K562 (cell line): Measurements from ENCODE around the gene MMP24OS. TPM values are rescaled to one million over a fixed set of nuclear protein-coding genes. Genes with fewer than 3 reads are reported as not detected.
A peak's percentile ranks its signal among the peaks of the same experiment; 100 is the strongest.

ENCODE experiments used
- CBX5 ChIP-seq: IDR thresholded peaks from 2 replicates; pipeline ENCODE4 v1.6.1; 2014; ENCODE audit warnings: low read depth, borderline replicate concordance
- CBX8 ChIP-seq: fragments of 200-600 bp; sonication (generic); IDR thresholded peaks from 2 replicates; pipeline ENCODE4 v1.6.1; 2012; ENCODE audit warnings: borderline replicate concordance, mixed run types, low read depth, mild to moderate bottlenecking, moderate library complexity, mixed read lengths, low read length, control low read depth, inconsistent platforms; ENCODE audit not compliant: poor library complexity, severe bottlenecking; ENCODE audit errors: extremely low read depth
- GATAD2B ChIP-seq: fragments of 450-650 bp; IDR thresholded peaks from 2 replicates; pipeline ENCODE4 v1.6.1; 2017; ENCODE audit warnings: mild to moderate bottlenecking, borderline replicate concordance
- HDAC2 ChIP-seq: fragments of 450-650 bp; IDR thresholded peaks from 2 replicates; pipeline ENCODE4 v1.6.1; 2016; ENCODE audit warnings: mild to moderate bottlenecking
- LEF1 ChIP-seq: fragments of 450-650 bp; IDR thresholded peaks from 2 replicates; pipeline ENCODE4 v1.6.1; 2016; ENCODE audit warnings: mild to moderate bottlenecking
- MEIS2 ChIP-seq: fragments of 450-650 bp; IDR thresholded peaks from 2 replicates; pipeline ENCODE4 v1.6.1; 2014; ENCODE audit warnings: mild to moderate bottlenecking; ENCODE audit not compliant: partially characterized antibody
- NEUROD1 ChIP-seq: fragments of 150-350 bp; IDR thresholded peaks from 2 replicates; pipeline ENCODE4 v1.6.1; 2014; ENCODE audit warnings: borderline replicate concordance, low read length, low read depth; ENCODE audit not compliant: partially characterized antibody
- NR2C2 ChIP-seq, 2 experiments: fragments of 200-800 bp in 1 of 2; sonication (Bioruptor generic) in 1 of 2; sonication (generic) in 1 of 2; formaldehyde crosslinking in 1 of 2; IDR thresholded peaks; 2 replicates each; pipeline versions ENCODE4 v1.6.1 to v1.8.0; 2016 to 2022; ENCODE audit warnings: mild to moderate bottlenecking in 1 of 2, missing compliant biosample characterization in 1 of 2, missing genetic modification characterization in 1 of 2, missing genetic modification reagents in 1 of 2
- NRF1 ChIP-seq, 2 experiments: fragments of 450-650 bp; IDR thresholded peaks in 1 of 2; conservative IDR thresholded peaks in 1 of 2; 2 replicates each; pipeline ENCODE4 v1.6.1; 2014; ENCODE audit warnings: mild to moderate bottlenecking in 2 of 2
- PBX2 ChIP-seq, 2 experiments: IDR thresholded peaks in 1 of 2; conservative IDR thresholded peaks in 1 of 2; 2 replicates each; pipeline ENCODE4 v1.6.1; 2016; ENCODE audit warnings: low read depth in 2 of 2, mild to moderate bottlenecking in 1 of 2, missing compliant biosample characterization in 1 of 2, missing genetic modification characterization in 1 of 2, moderate library complexity in 1 of 2
- POLR2AphosphoS5 ChIP-seq: IDR thresholded peaks from 2 replicates; pipeline ENCODE4 v1.6.1; 2011; ENCODE audit warnings: mild to moderate bottlenecking, low read depth, low read length, moderate library complexity; ENCODE audit not compliant: control insufficient read depth, insufficient read depth
- RAD21 ChIP-seq, 2 experiments: fragments of 250-450 bp in 1 of 2; fragments of 450-650 bp in 1 of 2; sonication (Bioruptor Pico) in 1 of 2; formaldehyde crosslinking in 1 of 2; IDR thresholded peaks in 1 of 2; conservative IDR thresholded peaks in 1 of 2; 2 replicates each; pipeline versions ENCODE4 v1.4.0 to v1.8.0; 2020 to 2022; ENCODE audit warnings: mild to moderate bottlenecking in 2 of 2, moderate library complexity in 1 of 2
- RBM25 ChIP-seq: fragments of 200-400 bp; formaldehyde crosslinking; IDR thresholded peaks from 2 replicates; pipeline ENCODE4 v1.6.1; 2018; ENCODE audit warnings: low read length, low read depth, moderate library complexity; ENCODE audit not compliant: severe bottlenecking
- ZFP1 ChIP-seq: fragments of 450-650 bp; formaldehyde crosslinking; IDR thresholded peaks from 2 replicates; pipeline ENCODE4 v1.4.0; 2020; ENCODE audit warnings: mild to moderate bottlenecking, mixed read lengths
- ZFP36 ChIP-seq: fragments of 150-350 bp; IDR thresholded peaks from 2 replicates; pipeline ENCODE4 v1.6.1; 2018; ENCODE audit warnings: low read length, low read depth; ENCODE audit not compliant: partially characterized antibody
- ZNF57 ChIP-seq: fragments of 450-650 bp; formaldehyde crosslinking; IDR thresholded peaks from 2 replicates; pipeline ENCODE4 v1.4.0; 2020; ENCODE audit warnings: mild to moderate bottlenecking, moderate library complexity
- ZNF609 ChIP-seq: sonication (generic); formaldehyde crosslinking; IDR thresholded peaks from 2 replicates; pipeline ENCODE4 v1.8.1; 2023; ENCODE audit warnings: missing genetic modification reagents, mild to moderate bottlenecking, borderline replicate concordance
- polyA plus RNA-seq, 8 experiments: library from polyadenylated mRNA; depleted of rRNA in 4 of 8; stranded (reverse) in 5 of 8; unstranded in 3 of 8; fragments of >200 nt; fragmentation: Nextera tagmentation in 2 of 8; fragmentation: Illumina TruSeq in 1 of 8; extraction: Ambion mirVana in 2 of 8; extraction: Trizol in 1 of 8; gene quantifications; 2 replicates each; pipeline versions ENCODE4 v1.2.1 to v1.2.3, GENCODE V29; 2011 to 2014; ENCODE audit warnings: inconsistent platforms in 1 of 8, missing spikeins in 1 of 8
- total RNA-seq, 7 experiments: library from RNA; depleted of rRNA in 6 of 7; stranded (reverse); fragments of >200 nt in 6 of 7; fragmentation: Illumina TruSeq in 2 of 7; extraction: Trizol in 2 of 7; gene quantifications; 2 replicates each; pipeline versions ENCODE4 v1.2.1 to v1.2.3, GENCODE V29; 2011 to 2021; ENCODE audit warnings: low replicate concordance in 1 of 7
- TF ChIP-seq, protein P1 (sequence below): fragments of 450-650 bp; formaldehyde crosslinking; IDR thresholded peaks from 2 replicates; pipeline ENCODE4 v1.4.0; 2020; ENCODE audit warnings: mild to moderate bottlenecking, moderate library complexity

MMP24OS gene
- total and polyA plus RNA-seq, 9 of the 15 experiments (the other 6 are each of a cell fraction or from before 2014, with no cell fraction given): 0.92 to 41.5 (median 11.4) TPM

DNA sequence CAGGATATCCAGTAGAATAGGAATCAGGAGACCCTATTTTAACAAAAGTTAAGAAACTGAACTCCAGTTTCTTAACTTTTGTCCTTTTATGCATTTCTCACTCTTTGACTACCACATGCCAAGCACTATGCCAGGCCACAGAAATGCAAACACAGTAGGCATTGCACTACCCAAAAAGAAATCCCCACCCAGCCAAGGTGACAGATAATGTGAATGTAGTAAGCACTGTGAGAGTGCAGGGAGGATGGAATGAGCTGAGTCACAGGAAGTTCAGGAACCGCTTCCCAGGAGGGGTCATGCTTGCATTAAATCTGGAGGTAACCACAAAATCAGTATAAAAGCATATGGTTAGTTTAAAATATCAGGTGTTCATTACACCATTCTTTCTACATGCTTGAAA lies 34.4 kb upstream of the MMP24OS start (continued):
- TF ChIP-seq ZNF609: no peak
- TF ChIP-seq GATAD2B: no peak
- TF ChIP-seq ZFP1 (CRISPR knock-in tag): no peak
- no peak for TF ChIP-seq PBX2 (CRISPR knock-in tag; IDR thresholded peaks at IDR 0.05; ENCODE audit: low read depth)
- no peak for TF ChIP-seq PBX2 (tag; conservative IDR thresholded peaks at IDR 0.05; ENCODE audit: low read depth)
- TF ChIP-seq ZNF57 (CRISPR knock-in tag): no peak
- no peak for TF ChIP-seq CBX5
- TF ChIP-seq HDAC2: 0 out of 2 replicates have a peak, but pooled peaks have one; percentile 41
- TF ChIP-seq RBM25: no peak
- no peak for TF ChIP-seq NEUROD1
- TF ChIP-seq LEF1: no peak
- no peak for TF ChIP-seq ZFP36
- TF ChIP-seq RAD21 (CRISPR knock-in tag; conservative IDR thresholded peaks at IDR 0.05 in 1 of 2, IDR thresholded peaks at IDR 0.05 in 1 of 2): no peak
- TF ChIP-seq NRF1 (conservative IDR thresholded peaks at IDR 0.05 in 1 of 2, IDR thresholded peaks at IDR 0.05 in 1 of 2): no peak
- no peak for TF ChIP-seq NR2C2 (CRISPR knock-in tag; IDR thresholded peaks at IDR 0.05)
- peak; percentile 72 for TF ChIP-seq NR2C2 (tag; IDR thresholded peaks at IDR 0.05)
- TF ChIP-seq, protein P1, sequence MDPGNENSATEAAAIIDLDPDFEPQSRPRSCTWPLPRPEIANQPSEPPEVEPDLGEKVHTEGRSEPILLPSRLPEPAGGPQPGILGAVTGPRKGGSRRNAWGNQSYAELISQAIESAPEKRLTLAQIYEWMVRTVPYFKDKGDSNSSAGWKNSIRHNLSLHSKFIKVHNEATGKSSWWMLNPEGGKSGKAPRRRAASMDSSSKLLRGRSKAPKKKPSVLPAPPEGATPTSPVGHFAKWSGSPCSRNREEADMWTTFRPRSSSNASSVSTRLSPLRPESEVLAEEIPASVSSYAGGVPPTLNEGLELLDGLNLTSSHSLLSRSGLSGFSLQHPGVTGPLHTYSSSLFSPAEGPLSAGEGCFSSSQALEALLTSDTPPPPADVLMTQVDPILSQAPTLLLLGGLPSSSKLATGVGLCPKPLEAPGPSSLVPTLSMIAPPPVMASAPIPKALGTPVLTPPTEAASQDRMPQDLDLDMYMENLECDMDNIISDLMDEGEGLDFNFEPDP: no peak
- TF ChIP-seq CBX8: no peak
- no peak for TF ChIP-seq POLR2AphosphoS5
- no peak for TF ChIP-seq MEIS2
